Cardiac muscle cell (in vitro differentiated cells and primary cell): ENCODE results near the gene SEC61B. TPM values are rescaled to one million over a fixed set of nuclear protein-coding genes. Genes with fewer than 3 reads are reported as not detected.

Source experiments
- DNase-seq, 2 donors: peaks; one replicate each; pipeline versions ENCODE4 v3.0.0 to v3.0.0-alpha.2; 2010 to 2017; ENCODE audit warnings: low read depth in 1 of 2, low spot score in 1 of 2
- H3K27ac ChIP-seq: fragments of 200-600 bp; sonication (generic); 2 replicates; pipeline ENCODE4 v1.5.1; 2016
- H3K27me3 ChIP-seq: fragments of 200-600 bp; sonication (generic); 2 replicates; pipeline ENCODE4 v1.6.0; 2016; ENCODE audit warnings: control low read depth
- H3K36me3 ChIP-seq: fragments of 200-600 bp; sonication (generic); 2 replicates; pipeline ENCODE4 v1.5.1; 2016; ENCODE audit warnings: control low read depth
- H3K4me1 ChIP-seq: fragments of 200-600 bp; sonication (generic); 2 replicates; pipeline ENCODE4 v1.8.1; 2017; ENCODE audit warnings: low read depth, mild to moderate bottlenecking, mixed run types
- H3K4me3 ChIP-seq: fragments of 200-600 bp; sonication (generic); 2 replicates; pipeline ENCODE4 v1.5.1; 2016; ENCODE audit warnings: mild to moderate bottlenecking
- H3K9me3 ChIP-seq: fragments of 200-600 bp; sonication (generic); 2 replicates; pipeline ENCODE4 v1.5.1; 2017; ENCODE audit warnings: low read depth, mild to moderate bottlenecking, control low read depth
- CTCF ChIP-seq: IDR thresholded peaks from 2 replicates; pipeline ENCODE4 v1.5.1; 2012; ENCODE audit warnings: low read depth, mild to moderate bottlenecking, low read length
- polyA plus RNA-seq: library from polyadenylated mRNA; unstranded; fragments of >200 nt; fragmentation: Nextera tagmentation; extraction: Ambion mirVana; gene quantifications from 2 replicates; pipeline ENCODE4 v1.2.1, GENCODE V29; 2016
- total RNA-seq: library from RNA; depleted of rRNA; stranded (reverse); fragments of >200 nt; gene quantifications from 2 replicates; pipeline ENCODE4 v1.2.3, GENCODE V29; 2016

The SEC61B gene
- total and polyA plus RNA-seq, 2 experiments from 2014 or later = 57.8 to 213 TPM

GRCh38 chr9:99259231-99259918 is 37.3 kb downstream of the SEC61B start:
- Histone ChIP-seq H3K27ac (peak overlapping the region; percentile 79), H3K36me3 (no peaks in the 10 kb centered on the region), H3K9me3 (no peaks in the 10 kb centered on the region), H3K4me3 (no peak overlapping the region), H3K4me1 (peaks cover 16% of the 10 kb centered on the region), H3K27me3 (no peaks in the 10 kb centered on the region)
- DNase-seq = peak; percentile 70 to 89
- no peak for TF ChIP-seq CTCF

GRCh38 chr9:99261923-99262322 is 39.8 kb downstream of the SEC61B start:
- H3K4me1 ChIP-seq = peaks cover 16% of the 10 kb centered on the region
- DNase-seq = no peak
- H3K27ac ChIP-seq = no peak overlapping the region
- no peaks in the 10 kb centered on the region for H3K27me3 ChIP-seq
- H3K36me3 ChIP-seq = no peaks in the 10 kb centered on the region
- H3K4me3 ChIP-seq = no peak overlapping the region
- no peaks in the 10 kb centered on the region for H3K9me3 ChIP-seq
- no peak for TF ChIP-seq CTCF

GRCh38 chr9:99262949-99263418 is 40.9 kb downstream of the SEC61B start:
- Histone ChIP-seq H3K9me3 (no peaks in the 10 kb centered on the region), H3K27me3 (no peaks in the 10 kb centered on the region), H3K4me3 (no peak overlapping the region), H3K27ac (no peak overlapping the region), H3K36me3 (no peaks in the 10 kb centered on the region), H3K4me1 (peaks cover 16% of the 10 kb centered on the region)
- DNase-seq = no peak
- no peak for TF ChIP-seq CTCF

- no peak overlapping the region for H3K27ac ChIP-seq
- H3K27me3 ChIP-seq = no peaks in the 10 kb centered on the region
- H3K9me3 ChIP-seq = no peaks in the 10 kb centered on the region
- H3K4me3 ChIP-seq = no peak overlapping the region
- TF ChIP-seq CTCF = peak; percentile 39
- DNase-seq = peak in 1 of 2 donors; percentile 34
- H3K4me1 ChIP-seq = peaks cover 10% of the 10 kb centered on the region
- H3K36me3 ChIP-seq = no peaks in the 10 kb centered on the region
These were observed 42.1 kb downstream of the SEC61B start for GRCh38 chr9:99264070-99264680.

GRCh38 chr9:99265691-99266090 is 43.6 kb downstream of the SEC61B start:
- Histone ChIP-seq H3K9me3 (no peaks in the 10 kb centered on the region), H3K27me3 (no peaks in the 10 kb centered on the region), H3K36me3 (no peaks in the 10 kb centered on the region), H3K4me1 (no peaks in the 10 kb centered on the region), H3K4me3 (no peak overlapping the region), H3K27ac (no peak overlapping the region)
- no peak for DNase-seq
- no peak for TF ChIP-seq CTCF
